Measurements from ENCODE around the gene FGF12. TPM values are rescaled to one million over a fixed set of nuclear protein-coding genes. Genes with fewer than 3 reads are reported as not detected.

FGF12 gene
- total and polyA plus RNA-seq, 2 of the 13 experiments (the other 11 are each of a cell fraction or from before 2014, with no cell fraction given), result 0.07 TPM; not detected in 1

DNA sequence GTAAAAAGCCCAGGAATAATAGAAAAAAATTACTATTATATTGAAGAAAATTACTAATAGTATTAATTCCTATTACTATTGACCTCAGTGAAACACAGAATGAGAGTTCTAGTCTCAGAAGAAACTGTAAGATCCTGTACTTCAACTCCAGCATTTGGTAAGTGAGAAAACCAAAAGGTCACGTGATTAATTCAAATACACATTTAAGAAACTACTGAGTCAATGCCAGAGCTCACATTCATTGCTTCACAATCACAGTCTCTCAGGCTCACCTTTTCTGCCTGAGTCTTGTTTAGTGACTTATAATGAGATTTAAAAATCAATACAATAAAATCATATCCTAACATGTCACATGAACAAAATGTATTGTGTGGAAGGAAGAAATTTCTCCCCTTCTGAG, 556.1 kb downstream of the FGF12 start:
- in situ Hi-C loops (cut with HindIII; ENCODE audit: extremely low pct_ligation_motif_present, low pct_unique_long_range_greater_than_20kb), result no loop called here

DNA sequence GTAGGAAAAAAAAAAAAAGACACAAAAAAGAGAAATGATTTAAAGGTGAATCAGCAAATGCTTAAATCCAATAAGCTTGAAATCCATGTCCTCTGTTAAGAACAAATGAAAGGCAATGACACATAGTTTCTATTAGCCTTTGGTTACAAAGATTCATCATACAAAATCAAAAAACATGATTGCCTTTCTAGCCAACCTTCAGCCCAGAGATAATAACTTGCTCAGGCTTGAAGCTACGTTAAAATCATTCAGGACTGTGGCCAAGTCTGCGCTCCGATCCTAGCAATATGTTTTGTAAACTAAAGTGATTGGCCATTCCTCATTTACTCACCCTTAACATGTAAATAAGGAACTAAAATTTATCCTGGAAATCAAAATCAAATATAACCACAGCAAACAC, 556.7 kb downstream of the FGF12 start:
- Histone ChIP-seq H3K36me3 (replicated peaks in 1 of 2; ENCODE audit: control insufficient read depth in 1 of 2, insufficient read depth in 2 of 2, low read length in 2 of 2) (no peaks in the 10 kb centered on the region), H3K4me2 (ENCODE audit: low read depth, low read length) (no peak overlapping the region), H3K27me3 (ENCODE audit: control insufficient read depth in 1 of 2, insufficient read depth in 2 of 2, low read length in 2 of 2) (no peaks in the 10 kb centered on the region), H3K4me3 (replicated peaks in 1 of 3; ENCODE audit: insufficient read depth in 1 of 3, low read depth in 2 of 3, low read length in 3 of 3) (no peak overlapping the region), H3K9me3 (ENCODE audit: low read length) (no peaks in the 10 kb centered on the region), H3K79me2 (ENCODE audit: insufficient read depth, low read length) (no peaks in the 10 kb centered on the region), H2AFZ (ENCODE audit: low read length) (no peak overlapping the region), H3K27ac (ENCODE audit: extremely low read length, insufficient read depth, low read length) (no peak overlapping the region), H4K20me1 (ENCODE audit: insufficient read depth, low read length) (no peaks in the 10 kb centered on the region), H3K9ac (ENCODE audit: insufficient read depth, low read depth, low read length) (no peak overlapping the region), H3K4me1 (ENCODE audit: insufficient read depth, low read length) (no peaks in the 10 kb centered on the region)
- FAIRE-seq, result no peak
- DNase-seq (ENCODE audit: low spot score), result no peak
- ATAC-seq, result no peak
- WGBS (ENCODE audit: low lambda C conversion rate), result 57% methylated on average over 3 of the region's 3 CpGs
- intact Hi-C loops (cut with micrococcal nuclease; ENCODE audit: unreplicated experiment), result no loop called here
- in situ Hi-C loops (cut with HindIII; ENCODE audit: extremely low pct_ligation_motif_present, low pct_unique_long_range_greater_than_20kb), result no loop called here
- POLR2A ChIA-PET, result no interaction called here
- CTCF ChIA-PET (ENCODE audit: low intra/inter-chr PET ratio, low total read pairs), result no interaction called here
- no TSS peak for BruUV-seq (replicated peaks)
- TF ChIP-seq, protein P1, sequence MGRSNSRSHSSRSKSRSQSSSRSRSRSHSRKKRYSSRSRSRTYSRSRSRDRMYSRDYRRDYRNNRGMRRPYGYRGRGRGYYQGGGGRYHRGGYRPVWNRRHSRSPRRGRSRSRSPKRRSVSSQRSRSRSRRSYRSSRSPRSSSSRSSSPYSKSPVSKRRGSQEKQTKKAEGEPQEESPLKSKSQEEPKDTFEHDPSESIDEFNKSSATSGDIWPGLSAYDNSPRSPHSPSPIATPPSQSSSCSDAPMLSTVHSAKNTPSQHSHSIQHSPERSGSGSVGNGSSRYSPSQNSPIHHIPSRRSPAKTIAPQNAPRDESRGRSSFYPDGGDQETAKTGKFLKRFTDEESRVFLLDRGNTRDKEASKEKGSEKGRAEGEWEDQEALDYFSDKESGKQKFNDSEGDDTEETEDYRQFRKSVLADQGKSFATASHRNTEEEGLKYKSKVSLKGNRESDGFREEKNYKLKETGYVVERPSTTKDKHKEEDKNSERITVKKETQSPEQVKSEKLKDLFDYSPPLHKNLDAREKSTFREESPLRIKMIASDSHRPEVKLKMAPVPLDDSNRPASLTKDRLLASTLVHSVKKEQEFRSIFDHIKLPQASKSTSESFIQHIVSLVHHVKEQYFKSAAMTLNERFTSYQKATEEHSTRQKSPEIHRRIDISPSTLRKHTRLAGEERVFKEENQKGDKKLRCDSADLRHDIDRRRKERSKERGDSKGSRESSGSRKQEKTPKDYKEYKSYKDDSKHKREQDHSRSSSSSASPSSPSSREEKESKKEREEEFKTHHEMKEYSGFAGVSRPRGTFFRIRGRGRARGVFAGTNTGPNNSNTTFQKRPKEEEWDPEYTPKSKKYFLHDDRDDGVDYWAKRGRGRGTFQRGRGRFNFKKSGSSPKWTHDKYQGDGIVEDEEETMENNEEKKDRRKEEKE (IDR thresholded peaks at IDR 0.05), result no peak
- TF ChIP-seq, protein P2, sequence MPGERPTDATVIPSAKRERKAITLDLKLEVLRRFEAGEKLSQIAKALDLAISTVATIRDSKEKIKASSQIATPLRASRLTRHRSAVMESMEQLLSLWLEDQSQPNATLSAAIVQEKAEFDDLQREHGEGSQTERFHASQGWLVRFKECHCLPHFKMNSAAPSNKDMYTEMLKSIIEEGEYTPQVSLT (CRISPR knock-in tag; IDR thresholded peaks at IDR 0.05; ENCODE audit: borderline replicate concordance, low read depth), result no peak
- TF ChIP-seq GATA4 (IDR thresholded peaks at IDR 0.05; ENCODE audit: borderline replicate concordance, low read depth), result no peak
- TF ChIP-seq ZNF749 (CRISPR knock-in tag; IDR thresholded peaks at IDR 0.05; ENCODE audit: borderline replicate concordance), result no peak
- no peak for TF ChIP-seq ZNF367 (CRISPR knock-in tag; IDR thresholded peaks at IDR 0.05; ENCODE audit: borderline replicate concordance)
- TF ChIP-seq, protein P3, sequence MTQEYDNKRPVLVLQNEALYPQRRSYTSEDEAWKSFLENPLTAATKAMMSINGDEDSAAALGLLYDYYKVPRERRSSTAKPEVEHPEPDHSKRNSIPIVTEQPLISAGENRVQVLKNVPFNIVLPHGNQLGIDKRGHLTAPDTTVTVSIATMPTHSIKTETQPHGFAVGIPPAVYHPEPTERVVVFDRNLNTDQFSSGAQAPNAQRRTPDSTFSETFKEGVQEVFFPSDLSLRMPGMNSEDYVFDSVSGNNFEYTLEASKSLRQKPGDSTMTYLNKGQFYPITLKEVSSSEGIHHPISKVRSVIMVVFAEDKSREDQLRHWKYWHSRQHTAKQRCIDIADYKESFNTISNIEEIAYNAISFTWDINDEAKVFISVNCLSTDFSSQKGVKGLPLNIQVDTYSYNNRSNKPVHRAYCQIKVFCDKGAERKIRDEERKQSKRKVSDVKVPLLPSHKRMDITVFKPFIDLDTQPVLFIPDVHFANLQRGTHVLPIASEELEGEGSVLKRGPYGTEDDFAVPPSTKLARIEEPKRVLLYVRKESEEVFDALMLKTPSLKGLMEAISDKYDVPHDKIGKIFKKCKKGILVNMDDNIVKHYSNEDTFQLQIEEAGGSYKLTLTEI (CRISPR knock-in tag; conservative IDR thresholded peaks at IDR 0.05), result no peak

More for the DNA sequence above, 556.1 kb downstream of the FGF12 start:
- Histone ChIP-seq H3K9me3 (ENCODE audit: low read length) (no peaks in the 10 kb centered on the region), H3K27me3 (ENCODE audit: control insufficient read depth in 1 of 2, insufficient read depth in 2 of 2, low read length in 2 of 2) (no peaks in the 10 kb centered on the region), H3K36me3 (replicated peaks in 1 of 2; ENCODE audit: control insufficient read depth in 1 of 2, insufficient read depth in 2 of 2, low read length in 2 of 2) (no peaks in the 10 kb centered on the region), H3K79me2 (ENCODE audit: insufficient read depth, low read length) (no peaks in the 10 kb centered on the region), H2AFZ (ENCODE audit: low read length) (no peak overlapping the region), H4K20me1 (ENCODE audit: insufficient read depth, low read length) (no peaks in the 10 kb centered on the region), H3K9ac (ENCODE audit: insufficient read depth, low read depth, low read length) (no peak overlapping the region), H3K4me2 (ENCODE audit: low read depth, low read length) (no peak overlapping the region), H3K27ac (ENCODE audit: extremely low read length, insufficient read depth, low read length) (no peak overlapping the region), H3K4me1 (ENCODE audit: insufficient read depth, low read length) (no peaks in the 10 kb centered on the region), H3K4me3 (replicated peaks in 1 of 3; ENCODE audit: insufficient read depth in 1 of 3, low read depth in 2 of 3, low read length in 3 of 3) (no peak overlapping the region)
- FAIRE-seq (no peak), ATAC-seq (no peak), DNase-seq (ENCODE audit: low spot score) (no peak)
- POLR2A ChIA-PET, result no interaction called here
- 4% methylated on average over 1 of the region's 1 CpG for WGBS (ENCODE audit: low lambda C conversion rate)
- BruUV-seq (replicated peaks), result no TSS peak
- intact Hi-C loops (cut with micrococcal nuclease; ENCODE audit: unreplicated experiment), result no loop called here
- TF ChIP-seq RAD51 (IDR thresholded peaks at IDR 0.05; ENCODE audit: borderline replicate concordance) (peak; percentile 50; the same call in 1 of the 2 replicates), ARNT2 (CRISPR knock-in tag; IDR thresholded peaks at IDR 0.05; ENCODE audit: low read depth) (no peak)
- TF ChIP-seq, protein P4, sequence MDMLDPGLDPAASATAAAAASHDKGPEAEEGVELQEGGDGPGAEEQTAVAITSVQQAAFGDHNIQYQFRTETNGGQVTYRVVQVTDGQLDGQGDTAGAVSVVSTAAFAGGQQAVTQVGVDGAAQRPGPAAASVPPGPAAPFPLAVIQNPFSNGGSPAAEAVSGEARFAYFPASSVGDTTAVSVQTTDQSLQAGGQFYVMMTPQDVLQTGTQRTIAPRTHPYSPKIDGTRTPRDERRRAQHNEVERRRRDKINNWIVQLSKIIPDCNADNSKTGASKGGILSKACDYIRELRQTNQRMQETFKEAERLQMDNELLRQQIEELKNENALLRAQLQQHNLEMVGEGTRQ (IDR thresholded peaks at IDR 0.05; ENCODE audit: low read depth, low read length), result peak; percentile 39; the same call in 1 of the 2 replicates
- TF ChIP-seq, protein P4 (CRISPR knock-in tag; IDR thresholded peaks at IDR 0.05; ENCODE audit: borderline replicate concordance), result no peak
- CTCF ChIA-PET (ENCODE audit: low intra/inter-chr PET ratio, low total read pairs), result no interaction called here

Data from HepG2 (cell line).